Stimulated activated naive CD8-positive, alpha-beta T cell treated with anti-CD3 and anti-CD28 coated beads, Interleukin-15, Interleukin-2, amounts not matched to agents 100 U/mL and 50 U/mL, for 24 hours (primary cell): ENCODE results near the gene PIK3CD.

Experiments
- ATAC-seq: fragments of 150-1000 bp; cut with Tn5 transposase; one replicate; pipeline ENCODE4 v1.10.0; 2021
- DNase-seq: peaks from one replicate; pipeline ENCODE4 v3.0.0; 2021

PIK3CD gene

DNA sequence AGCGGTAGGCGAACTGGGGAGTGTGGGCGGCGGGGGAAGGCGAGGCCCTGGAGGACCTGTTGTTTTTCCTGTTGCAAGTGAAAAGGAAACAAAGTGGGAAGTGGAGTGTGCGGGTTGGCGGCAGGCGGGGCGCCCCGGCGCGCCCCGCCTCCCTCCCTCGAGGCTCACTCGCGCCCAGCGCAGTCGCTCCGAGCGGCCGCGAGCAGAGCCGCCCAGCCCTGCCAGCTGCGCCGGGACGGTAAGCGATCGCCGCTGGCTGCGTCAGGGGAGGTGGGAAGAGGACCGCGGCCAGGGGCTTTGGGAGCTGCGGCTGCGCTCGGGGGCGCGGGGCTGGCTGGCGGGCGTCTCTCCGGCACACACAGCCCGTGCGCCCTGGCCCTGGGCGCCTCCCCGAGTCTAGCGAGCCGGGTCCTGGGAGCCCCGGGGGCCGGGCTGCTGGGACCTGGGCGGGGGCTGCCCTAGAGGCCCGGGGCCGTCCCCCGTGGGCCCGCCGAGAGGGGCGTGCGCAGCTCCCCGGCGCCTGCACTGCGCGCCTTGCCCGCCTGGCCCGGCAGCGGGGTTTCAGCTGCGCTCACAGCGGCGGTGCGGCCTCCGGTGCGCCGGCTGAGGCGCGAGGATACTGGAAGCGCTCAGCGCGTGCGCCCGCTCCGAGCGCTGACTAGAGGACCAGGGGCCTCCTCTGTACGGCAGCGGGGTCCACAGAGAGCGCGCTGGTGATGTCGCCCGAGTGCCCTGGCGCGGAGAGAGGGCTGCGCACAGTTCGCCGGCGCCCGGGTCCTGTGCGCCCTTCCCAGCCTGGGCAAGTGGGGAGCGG is at the start of gene PIK3CD:
Gene PIK3CD (plus strand): TSS at position 167 of the 814 bp plus-strand sequence. CDS start 58,725 bp downstream, outside the sequence.
- DNase-seq (peak; percentile 64), ATAC-seq (peak; percentile 33)

DNA sequence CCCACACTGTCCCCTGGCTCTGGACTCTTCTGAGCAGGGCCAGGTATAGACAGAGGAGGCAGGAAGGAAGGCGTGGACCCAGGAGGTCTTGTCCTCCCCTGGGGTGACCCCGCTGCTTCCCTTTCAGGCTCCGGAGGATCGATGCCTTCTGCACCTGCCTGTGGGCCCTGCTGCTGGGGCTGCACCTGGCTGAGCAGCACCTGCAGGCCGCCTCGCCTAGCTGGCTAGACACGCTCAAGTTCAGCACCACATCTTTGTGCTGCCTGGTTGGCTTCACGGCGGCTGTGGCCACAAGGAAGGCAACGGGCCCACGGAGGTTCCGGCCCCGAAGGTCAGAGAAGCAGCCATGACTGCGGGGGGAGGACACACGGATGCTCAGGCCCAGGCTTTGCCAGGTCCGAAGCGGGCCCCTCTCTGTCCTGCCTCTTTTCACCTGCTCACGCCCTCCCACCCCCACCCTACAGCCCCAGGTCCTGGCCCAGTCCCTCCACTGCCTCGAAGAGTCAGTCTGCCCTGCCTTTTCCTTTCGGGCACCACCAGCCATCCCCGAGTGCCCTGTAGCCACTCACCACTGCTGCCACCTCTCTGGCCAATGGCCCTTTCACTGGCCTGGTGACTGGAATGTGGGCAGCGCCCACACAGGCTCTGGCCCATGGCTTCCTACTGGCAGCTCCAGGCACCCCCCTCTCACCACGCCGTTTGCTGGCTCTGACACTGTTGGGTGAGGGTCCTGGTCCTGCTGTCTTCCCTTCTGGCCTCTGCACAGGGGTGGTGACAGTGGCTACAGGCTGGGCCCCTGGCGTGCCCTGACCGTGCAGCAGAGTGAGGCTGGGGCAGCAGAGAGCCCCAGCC is 49.4 kb upstream of the PIK3CD start:
- ATAC-seq (no peak), DNase-seq (no peak)

DNA sequence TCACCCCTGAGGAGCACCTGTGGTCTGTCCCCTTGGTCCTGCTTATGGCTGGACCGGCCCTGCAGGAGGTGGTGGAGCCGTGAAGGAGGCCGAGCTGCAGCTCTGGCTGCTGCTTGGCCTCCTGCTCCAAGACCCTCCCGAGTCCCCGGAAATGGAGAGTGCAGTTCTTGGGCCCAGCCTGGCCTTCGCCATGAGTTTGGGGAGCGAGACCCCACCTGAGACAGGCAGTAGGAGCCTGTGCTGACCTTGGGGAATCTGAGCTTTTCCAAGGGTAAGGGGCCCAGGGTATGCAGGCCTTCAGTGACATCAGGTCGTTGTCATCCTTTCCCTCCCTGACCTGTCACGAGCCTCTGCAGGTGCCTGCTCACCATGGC is 48.8 kb upstream of the PIK3CD start:
- DNase-seq, result no peak
- ATAC-seq, result no peak

DNA sequence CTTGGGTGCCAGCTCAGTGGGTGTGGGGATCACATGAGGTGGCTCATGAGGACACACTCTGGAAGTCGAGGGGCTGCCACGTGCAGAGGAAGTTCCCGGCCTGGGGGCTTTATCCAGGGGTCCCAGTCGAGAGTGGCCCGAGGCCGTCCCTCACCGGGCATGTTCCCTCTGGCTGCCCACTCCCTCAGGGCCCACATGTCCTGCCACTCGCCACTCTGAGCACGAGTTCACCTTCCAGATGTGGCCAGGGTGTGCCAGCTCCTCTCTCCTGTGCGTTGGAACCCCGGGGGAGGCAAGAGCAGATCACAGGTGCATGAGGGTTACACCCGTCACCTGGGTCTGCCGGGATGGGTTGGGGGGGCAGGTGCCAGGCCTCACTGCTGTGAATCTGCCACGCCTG is 48.2 kb upstream of the PIK3CD start:
- DNase-seq (no peak), ATAC-seq (no peak)

DNA sequence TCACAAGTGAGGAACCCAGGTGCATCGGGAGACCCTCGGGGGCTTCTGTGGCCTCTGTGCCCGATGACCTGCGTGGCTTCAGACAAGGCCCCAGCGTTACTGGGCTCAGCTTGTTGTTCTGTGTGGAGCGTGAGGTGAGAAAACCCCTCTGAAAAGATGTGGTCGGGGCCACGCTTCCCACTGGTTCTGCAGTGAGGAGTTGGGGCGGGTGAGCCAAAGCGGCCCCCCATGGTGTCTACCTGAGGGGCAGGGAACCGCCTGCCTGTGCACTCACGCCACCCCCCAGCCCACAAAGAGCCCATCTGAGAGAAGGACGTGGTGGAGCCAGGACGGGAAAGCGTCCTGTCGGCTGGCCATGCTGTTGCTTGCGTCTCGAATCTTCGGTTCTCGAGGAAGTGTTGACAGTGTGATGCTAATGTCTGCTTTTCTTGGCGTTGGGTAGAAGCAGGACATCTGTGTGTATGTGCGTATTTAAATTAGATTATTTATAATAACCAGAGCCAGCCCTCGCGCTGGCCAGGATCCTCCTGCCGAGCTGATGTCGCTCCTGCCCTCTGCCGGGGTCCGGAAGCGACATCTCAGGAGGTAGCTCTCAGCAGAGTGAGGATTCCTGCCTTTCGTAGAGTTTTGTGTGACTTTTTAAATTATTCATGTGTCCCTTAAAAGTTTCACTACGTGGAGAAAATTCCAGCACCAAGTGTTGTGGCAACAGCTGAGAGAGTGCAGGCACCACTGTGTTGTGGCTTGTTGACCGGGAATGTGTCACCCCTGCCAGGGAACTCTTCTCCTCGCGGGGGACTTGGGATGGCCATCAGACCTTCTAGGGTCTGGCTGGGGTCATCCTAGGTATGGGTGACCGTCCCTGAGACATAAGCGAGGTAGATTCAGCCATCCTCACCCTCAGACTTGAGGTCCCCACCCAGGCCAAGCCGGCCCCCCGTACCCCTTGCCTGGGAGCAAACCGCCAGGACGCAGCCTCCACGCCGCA is 47.5 kb upstream of the PIK3CD start:
- ATAC-seq (no peak), DNase-seq (no peak)

DNA sequence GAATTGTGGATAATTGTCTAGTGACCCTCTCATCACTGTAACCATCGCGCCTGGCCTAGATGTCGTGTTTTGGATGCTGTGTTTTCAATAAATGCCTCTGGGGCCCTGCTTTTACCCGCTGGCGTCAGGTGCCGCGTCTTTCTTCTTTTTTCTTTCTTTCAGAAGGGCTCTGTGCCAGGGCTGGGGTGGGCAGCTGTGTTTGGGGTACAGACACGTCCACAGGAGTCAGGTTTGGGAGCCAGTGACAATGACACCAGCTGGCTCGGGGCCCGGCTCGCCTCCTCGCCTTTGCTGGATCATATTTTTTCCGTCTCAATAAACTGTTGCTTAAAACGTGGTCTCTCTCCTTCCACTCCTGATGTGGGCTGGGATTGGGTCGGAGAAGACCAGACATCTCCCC is 46.7 kb upstream of the PIK3CD start:
- DNase-seq (no peak), ATAC-seq (no peak)

DNA sequence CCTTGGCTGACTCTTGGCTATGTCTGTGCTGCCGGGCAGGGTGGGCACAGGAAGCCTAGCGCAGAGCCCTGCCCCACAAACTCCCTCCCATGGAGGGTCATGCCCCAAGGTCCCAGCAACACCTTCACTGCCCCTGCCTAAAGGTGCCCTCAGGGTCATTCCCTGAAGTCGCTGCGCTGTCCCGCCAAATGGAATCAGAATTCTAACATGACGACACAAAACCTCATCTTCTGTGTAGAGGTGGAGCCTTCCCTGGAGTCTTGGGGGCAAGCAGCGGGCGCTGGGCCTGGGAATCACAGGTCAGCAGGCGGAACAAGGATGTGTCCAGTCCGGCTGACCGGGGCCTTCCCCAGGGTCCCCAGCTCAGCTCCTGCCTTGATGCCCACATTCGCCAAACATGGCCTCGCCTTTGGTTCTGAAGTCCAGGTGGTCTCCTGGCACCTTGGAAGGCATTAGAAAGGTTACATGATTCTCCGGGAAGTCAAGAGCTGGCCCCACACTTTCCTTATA is 45.5 kb upstream of the PIK3CD start:
- DNase-seq, result no peak
- ATAC-seq, result no peak

DNA sequence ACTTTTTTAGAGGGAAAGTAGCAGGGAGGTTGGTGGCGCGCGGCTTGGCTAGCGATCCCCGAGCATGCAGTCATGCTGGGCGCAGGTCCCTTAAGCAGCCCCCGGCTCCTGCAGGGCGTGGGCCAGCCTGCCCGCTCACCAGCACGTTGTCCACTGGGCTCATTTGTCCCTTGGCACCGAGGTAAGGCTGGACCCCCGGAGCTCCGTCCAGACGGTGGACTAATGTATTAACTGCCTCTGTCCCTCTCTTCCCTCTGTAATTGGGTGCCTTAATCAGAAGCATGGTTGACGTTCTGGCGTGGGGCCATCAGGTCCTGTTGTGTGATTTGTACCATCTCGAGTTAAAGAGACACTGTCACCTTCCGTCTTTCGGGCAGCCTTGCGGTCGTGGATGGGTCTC is 45.1 kb upstream of the PIK3CD start:
- no peak for ATAC-seq

DNA sequence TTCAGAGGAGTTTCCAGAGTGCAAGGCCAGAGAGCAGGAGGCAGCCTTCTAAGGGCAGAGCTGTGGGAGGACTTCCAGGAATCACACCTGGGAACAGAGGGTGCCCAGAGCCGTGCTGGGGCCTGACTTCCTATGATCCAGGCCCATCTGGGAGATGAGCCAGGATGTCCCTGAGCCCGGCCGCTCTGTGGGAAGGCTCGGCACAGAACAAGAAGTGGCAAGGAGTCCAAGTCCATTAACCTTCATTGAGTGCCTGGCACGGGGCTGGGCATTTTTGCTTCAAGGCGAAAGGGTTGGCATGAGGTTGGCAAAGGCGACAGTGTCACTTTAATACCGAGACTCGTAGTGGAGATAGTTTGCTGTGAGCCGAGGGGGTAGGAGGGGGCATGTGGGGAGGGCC is 44.6 kb upstream of the PIK3CD start:
- ATAC-seq (no peak), DNase-seq (no peak)

More for the DNA sequence above, 45.1 kb upstream of the PIK3CD start:
- DNase-seq, result no peak

DNA sequence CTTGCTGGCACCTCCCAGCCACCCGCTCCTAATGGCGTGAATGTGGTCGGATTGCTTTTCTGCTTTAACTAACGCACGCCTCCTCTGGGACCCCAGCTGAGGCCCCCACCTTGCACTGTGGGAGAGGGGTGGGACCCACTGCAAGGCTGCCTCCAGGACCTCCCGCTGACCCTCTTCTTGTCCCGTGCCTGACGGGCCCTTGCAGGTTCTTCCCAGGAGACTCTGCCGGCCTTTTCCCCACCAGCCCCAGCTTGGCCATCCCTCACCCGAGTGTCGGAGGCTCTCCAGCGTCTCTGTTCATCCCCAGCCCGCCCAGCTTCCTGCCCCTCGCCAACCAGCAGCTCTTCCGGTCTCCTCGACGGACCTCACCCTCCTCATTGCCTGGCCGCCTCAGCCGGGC is 44.2 kb upstream of the PIK3CD start:
- DNase-seq, result no peak
- ATAC-seq, result no peak

DNA sequence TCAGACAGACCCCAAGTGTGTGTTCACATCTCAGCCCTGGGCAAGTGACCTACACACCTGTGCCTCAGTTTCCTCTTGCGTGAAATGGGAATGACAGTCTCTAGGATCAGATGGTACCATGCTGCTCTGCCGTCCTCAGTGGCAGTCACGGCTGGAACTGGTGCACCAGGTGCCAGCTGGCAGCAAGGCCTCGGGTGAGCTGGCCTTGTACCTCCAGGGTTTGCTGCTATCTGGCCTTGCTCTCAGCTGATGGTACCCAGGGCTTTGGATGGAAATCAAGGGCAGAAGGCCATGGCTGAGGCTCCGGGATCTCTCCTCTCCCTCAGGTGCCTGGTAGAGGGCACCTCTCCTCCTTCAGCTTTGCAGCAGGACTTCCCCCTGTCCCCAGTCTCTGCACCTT is 41.5 kb upstream of the PIK3CD start:
- ATAC-seq, result no peak
- DNase-seq, result no peak

DNA sequence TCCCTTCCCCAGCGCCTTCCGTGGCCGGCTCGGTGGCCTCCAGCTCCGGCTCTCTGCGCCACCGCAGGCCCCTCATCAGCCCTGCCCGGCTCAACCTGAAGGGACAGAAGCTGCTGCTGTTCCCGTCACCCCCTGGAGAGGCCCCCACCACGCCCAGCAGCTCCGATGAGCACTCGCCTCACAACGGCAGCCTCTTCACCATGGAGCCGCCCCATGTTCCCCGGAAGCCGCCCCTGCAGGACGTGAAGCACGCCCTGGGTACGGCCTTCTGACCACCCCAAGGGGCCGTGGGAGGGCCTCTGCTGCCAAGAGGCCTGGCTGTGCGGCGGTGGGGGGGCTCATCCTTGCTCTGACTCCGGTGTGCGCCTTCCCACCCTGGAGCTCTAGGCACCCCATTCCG is 41.0 kb upstream of the PIK3CD start:
- DNase-seq, result no peak
- ATAC-seq, result no peak

DNA sequence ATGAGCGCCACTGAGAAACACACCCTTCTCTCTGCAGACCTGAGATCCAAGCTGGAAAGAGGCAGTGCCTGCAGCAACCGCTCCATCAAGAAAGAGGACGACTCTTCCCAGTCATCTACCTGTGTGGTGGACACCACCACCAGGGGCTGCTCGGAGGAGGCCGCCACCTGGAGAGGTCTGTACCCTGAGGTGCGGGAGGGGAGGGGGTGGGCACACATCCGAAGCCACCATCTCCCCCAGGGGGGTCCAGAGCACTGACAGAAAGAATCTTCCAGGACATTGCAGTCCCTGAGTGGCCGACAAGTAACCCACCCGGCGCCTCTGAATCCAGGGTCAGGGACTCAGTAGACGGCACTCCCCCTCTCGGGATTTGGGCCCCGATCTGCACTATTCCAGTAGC is 39.8 kb upstream of the PIK3CD start:
- ATAC-seq (no peak), DNase-seq (no peak)

DNA sequence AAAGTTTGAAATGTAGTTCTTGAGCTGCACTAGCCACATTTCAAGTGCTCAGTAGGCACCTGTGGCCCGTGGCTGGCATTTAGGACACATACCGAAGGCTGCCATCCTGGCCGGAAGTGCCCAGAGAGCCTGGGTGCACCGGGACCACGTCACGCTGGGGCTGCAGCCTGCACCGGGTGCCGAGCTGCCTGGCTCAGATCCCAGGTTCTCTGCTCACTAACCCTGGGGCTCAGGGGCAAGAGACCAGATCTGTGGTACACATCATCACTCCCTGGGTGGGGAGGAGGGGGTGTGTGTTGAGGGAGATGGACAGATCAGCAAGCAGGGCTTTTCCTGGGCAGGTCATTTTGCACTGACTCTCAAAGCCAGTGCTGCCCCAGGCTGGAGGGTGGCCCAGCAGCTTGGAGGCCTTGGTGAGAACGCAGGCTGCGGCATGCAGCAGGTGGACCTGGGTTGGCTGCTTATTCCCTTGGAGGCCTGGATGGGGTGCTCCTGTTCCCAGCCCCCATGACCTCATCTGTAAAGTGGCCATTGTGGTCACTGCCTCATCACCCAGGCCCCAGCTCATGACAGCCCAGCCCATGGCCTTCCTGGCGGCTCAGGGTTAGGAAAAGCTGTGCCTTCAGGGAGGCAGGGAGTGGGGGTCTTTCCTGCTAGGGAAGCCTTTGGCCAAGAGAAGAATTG is 39.2 kb upstream of the PIK3CD start:
- ATAC-seq (no peak), DNase-seq (no peak)

DNA sequence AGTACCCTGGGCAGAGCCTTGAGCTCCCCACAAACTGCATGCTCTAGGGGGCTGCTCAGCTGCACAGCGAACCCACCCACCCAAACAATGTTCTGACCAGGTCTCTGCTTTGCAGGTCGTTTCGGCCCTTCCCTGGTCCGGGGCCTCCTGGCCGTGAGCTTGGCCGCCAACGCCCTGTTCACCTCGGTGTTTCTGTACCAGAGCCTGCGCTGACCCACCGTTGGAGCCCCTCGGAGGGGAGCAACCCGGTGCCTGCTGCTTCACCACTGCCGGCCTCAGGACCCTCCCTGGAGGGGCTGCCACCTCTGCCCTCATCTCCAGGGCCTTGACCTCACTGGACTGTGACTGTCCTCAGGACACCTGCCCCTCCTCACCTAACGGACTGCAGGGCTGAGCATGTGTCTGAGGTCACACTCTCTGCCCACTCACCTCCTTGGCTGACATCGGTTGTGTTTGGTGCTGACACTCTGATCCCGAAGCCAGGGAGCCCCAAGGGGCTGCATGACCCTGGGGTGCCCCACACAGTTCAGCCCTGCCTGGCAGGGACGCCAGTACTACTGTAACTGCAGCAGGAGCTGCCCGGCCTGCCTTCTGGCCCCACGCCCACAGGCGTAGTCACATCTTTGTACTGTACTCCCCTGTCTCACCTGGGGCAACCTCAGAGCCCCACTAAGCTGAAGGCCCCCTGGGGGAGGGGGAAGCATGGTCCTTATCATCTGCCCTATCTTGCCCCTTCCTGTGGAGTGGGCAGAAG is 38.5 kb upstream of the PIK3CD start:
- ATAC-seq (no peak), DNase-seq (no peak)

DNA sequence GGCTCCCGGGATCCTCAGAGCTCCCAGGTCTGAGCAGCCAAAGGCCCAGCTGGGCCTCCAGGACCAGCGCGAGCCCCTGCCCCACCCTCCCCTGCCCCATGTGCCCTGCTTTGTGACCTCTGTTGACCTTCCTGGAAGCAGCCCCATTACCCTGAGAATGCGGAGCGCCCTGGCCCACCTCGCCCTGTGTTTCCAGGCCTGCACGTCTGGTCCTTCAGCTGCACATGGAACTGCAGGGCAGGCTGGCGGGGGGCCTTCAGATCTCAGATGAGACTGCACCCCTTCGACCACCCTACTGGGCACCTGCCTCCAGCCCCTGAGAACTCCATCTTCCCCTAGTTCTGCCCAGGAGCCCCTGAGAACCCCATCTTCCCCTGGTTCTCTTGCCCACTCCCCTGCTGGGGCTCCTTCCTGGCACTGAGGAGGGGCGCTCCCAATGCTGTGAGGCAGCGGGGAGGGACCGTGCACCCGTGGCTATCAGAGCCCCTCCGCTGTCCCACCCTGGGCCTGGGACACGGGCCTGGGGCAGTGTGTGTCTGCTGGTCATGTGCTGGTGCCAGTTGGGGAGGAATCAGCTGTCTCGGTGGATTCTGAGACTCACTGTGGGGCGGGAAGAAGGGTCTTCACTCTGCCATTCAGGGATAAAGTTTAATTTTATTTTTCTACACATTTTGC is 37.8 kb upstream of the PIK3CD start:
- no peak for ATAC-seq
- no peak for DNase-seq

DNA sequence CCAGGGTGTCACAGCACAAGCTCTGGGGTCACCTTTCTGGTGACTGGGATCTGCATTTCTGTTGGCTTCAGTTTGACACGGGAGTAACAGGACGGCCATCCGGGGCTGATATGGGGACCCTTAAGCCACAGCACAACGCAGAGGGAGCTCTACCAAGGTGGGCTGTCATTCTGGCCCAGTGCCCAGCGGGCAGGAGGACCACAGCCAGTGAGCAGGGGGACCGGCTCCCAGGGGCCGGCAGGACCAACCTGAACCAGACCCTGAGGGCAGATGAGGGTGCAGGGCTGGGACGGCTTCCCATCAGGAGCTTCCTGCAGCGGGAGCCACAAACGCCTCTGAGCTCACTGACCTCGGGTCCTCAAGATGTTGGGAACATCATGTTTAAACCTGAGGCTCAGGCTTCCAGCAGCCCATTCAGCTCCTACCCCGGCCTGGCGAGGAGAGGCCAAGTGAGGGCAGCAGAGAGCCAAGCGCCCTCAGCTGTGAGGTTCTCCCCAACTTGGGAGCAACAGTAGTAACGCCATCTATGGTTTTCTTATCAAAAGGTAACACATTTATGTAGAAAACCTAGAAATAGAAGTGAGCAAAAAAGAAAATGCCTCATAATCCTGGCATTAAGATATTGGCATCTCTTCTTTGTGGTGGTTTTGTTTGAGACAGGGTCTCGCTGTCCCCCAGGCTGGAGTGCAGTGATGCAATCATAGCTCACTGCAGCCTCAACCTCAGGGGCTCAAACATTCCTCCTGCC is 36.0 kb upstream of the PIK3CD start:
- DNase-seq, result peak; percentile 68
- peak; percentile 82 for ATAC-seq

DNA sequence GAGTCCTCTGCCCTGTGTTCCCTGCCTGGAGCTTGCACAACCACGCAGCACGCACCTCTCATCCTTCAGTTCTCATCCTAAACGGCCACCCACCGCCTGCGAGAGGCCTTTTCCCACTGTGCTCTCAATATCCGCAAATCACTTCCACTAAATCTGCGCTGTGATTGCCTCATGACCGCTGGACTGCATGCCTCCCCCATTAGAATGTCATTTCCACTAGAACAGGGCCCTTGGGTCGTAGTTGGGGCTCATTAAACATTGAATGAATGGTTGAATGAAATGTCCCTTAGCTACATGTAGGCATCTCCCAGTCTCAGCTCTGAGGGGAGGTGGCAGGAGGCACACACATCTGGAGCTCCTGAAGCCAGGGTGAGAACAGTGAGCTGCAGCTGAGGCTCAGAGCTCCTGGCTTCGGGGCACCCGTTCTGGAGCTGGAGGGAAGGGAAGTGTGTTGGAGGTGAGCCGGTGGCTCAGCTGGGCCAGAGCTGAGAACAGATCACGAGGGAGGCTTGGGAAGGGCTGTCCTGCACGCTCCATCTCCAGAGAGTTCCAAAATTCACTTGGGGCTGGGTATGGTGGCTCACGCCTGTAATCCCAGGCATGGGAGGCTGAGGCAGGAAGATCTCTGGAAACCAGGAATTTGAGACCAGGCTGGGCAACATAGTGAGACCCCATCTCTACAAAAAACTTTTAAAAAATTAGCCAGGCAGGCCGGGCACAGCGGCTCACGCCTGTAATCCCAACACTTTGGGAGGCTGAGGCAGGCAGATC is 32.4 kb upstream of the PIK3CD start:
- DNase-seq (no peak), ATAC-seq (no peak)

DNA sequence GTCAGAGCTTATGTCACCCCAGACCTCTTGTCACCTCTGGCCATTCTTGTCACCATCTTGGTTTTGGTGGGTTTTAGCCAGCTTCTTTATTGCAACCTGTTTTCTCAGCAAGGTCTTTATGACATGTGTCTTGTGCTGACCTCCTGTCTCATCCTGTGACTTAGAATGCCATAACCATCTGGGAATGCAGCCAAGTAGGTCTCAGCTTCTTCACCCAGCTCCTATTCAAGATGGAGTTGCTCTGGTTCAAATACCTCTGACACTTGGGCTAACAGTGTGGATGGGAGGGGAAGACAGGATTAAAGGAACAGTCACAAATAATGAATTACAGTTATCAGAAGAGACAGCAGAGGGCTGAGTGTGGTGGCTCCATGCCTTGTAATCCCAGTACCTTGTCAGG is 30.5 kb upstream of the PIK3CD start:
- no peak for DNase-seq
- no peak for ATAC-seq
